Glutamatergic neuron (in vitro differentiated cells): Measurements from ENCODE around the gene TAF5. TPM values are rescaled to one million over a fixed set of nuclear protein-coding genes. Genes with fewer than 3 reads are reported as not detected.
A peak's percentile ranks its signal among the peaks of the same experiment; 100 is the strongest.

Experiments
- DNase-seq: peaks from one replicate; pipeline ENCODE4 v3.0.0; 2022
- H3K27ac Mint-ChIP-seq: one replicate; pipeline ENCODE4 v1.8.0; 2020; ENCODE audit warnings: mild to moderate bottlenecking, mixed read lengths, inconsistent platforms; ENCODE audit not compliant: unreplicated experiment
- H3K27me3 Mint-ChIP-seq: one replicate; pipeline ENCODE4 v1.8.0; 2020; ENCODE audit warnings: mild to moderate bottlenecking, moderate library complexity, mixed read lengths, inconsistent platforms; ENCODE audit not compliant: unreplicated experiment
- H3K36me3 Mint-ChIP-seq: one replicate; pipeline ENCODE4 v1.8.0; 2020; ENCODE audit warnings: mild to moderate bottlenecking, mixed read lengths, inconsistent platforms; ENCODE audit not compliant: unreplicated experiment
- H3K4me1 Mint-ChIP-seq: one replicate; pipeline ENCODE4 v1.8.0; 2020; ENCODE audit warnings: mild to moderate bottlenecking, low read depth, mixed read lengths, inconsistent platforms; ENCODE audit not compliant: unreplicated experiment
- H3K4me3 Mint-ChIP-seq: one replicate; pipeline ENCODE4 v1.8.0; 2020; ENCODE audit warnings: mild to moderate bottlenecking, mixed read lengths, inconsistent platforms; ENCODE audit not compliant: unreplicated experiment
- H3K9me3 Mint-ChIP-seq: one replicate; pipeline ENCODE4 v1.8.0; 2020; ENCODE audit warnings: mild to moderate bottlenecking, moderate library complexity, mixed read lengths, inconsistent platforms; ENCODE audit not compliant: unreplicated experiment
- CTCF ChIP-seq: fragments of 200-600 bp; sonication (generic); IDR thresholded peaks from one replicate; pipeline ENCODE4 v1.5.0; 2021; ENCODE audit not compliant: partially characterized antibody, unreplicated experiment
- total RNA-seq: library from RNA; stranded (reverse); fragmentation: NEBNext Ultra II Directional; extraction: Animal tissue kit (Norgen Biotek cat#: 25700); gene quantifications from one replicate; pipeline ENCODE4 v1.2.1, GENCODE V29; 2021; ENCODE audit not compliant: unreplicated experiment

Gene TAF5
- total RNA-seq, 1 donor from 2014 or later, result 6.9 TPM

GRCh38 chr10:103395754-103396066 lies 27.9 kb downstream of the TAF5 start:
- Mint-ChIP-seq H3K4me3 (peak overlapping the region; percentile 96), H3K4me1 (peaks cover 15% of the 10 kb centered on the region), H3K27me3 (peaks cover 5% of the 10 kb centered on the region), H3K27ac (peak overlapping the region; percentile 97), H3K9me3 (peaks cover 6% of the 10 kb centered on the region), H3K36me3 (no peaks in the 10 kb centered on the region)
- no peak for TF ChIP-seq CTCF
- DNase-seq, result no peak

- H3K9me3 Mint-ChIP-seq, result peaks cover 6% of the 10 kb centered on the region
- H3K4me1 Mint-ChIP-seq, result peaks cover 15% of the 10 kb centered on the region
- H3K36me3 Mint-ChIP-seq, result no peaks in the 10 kb centered on the region
- peaks cover 5% of the 10 kb centered on the region for H3K27me3 Mint-ChIP-seq
- peak; percentile 95 for DNase-seq
- peak within 1 kb of the TSS; percentile 97 for H3K27ac Mint-ChIP-seq
- peak within 1 kb of the TSS; percentile 96 for H3K4me3 Mint-ChIP-seq
- no peak for TF ChIP-seq CTCF
Observed at GRCh38 chr10:103396067-103396788, 28.5 kb downstream of the TAF5 start, which contains the start of the genes ATP5MK and PDCD11. Gene ATP5MK, minus strand, starts transcription at chr10:103396475. Its CDS starts 4,018 bp downstream, at chr10:103392457. Gene PDCD11, plus strand, starts transcription at chr10:103396626. Its CDS starts 1,801 bp downstream, at chr10:103398427.

GRCh38 chr10:103396789-103397087 lies 29.0 kb downstream of the TAF5 start:
- no peak for DNase-seq
- Mint-ChIP-seq H3K36me3 (no peaks in the 10 kb centered on the region), H3K9me3 (peaks cover 6% of the 10 kb centered on the region), H3K27ac (peak overlapping the region; percentile 97), H3K27me3 (peaks cover 5% of the 10 kb centered on the region), H3K4me3 (peak overlapping the region; percentile 96), H3K4me1 (peaks cover 15% of the 10 kb centered on the region)
- TF ChIP-seq CTCF, result no peak

- no peaks in the 10 kb centered on the region for H3K36me3 Mint-ChIP-seq
- peak overlapping the region; percentile 96 for H3K4me3 Mint-ChIP-seq
- H3K9me3 Mint-ChIP-seq, result peaks cover 6% of the 10 kb centered on the region
- TF ChIP-seq CTCF, result no peak
- peaks cover 5% of the 10 kb centered on the region for H3K27me3 Mint-ChIP-seq
- no peak for DNase-seq
- peaks cover 15% of the 10 kb centered on the region for H3K4me1 Mint-ChIP-seq
- H3K27ac Mint-ChIP-seq, result peak overlapping the region; percentile 97
Observed at GRCh38 chr10:103397191-103397825, 29.5 kb downstream of the TAF5 start.

- Mint-ChIP-seq H3K4me3 (no peak overlapping the region), H3K9me3 (peaks cover 2% of the 10 kb centered on the region), H3K27me3 (no peaks in the 10 kb centered on the region), H3K27ac (no peak overlapping the region), H3K36me3 (no peaks in the 10 kb centered on the region), H3K4me1 (no peaks in the 10 kb centered on the region)
- no peak for TF ChIP-seq CTCF
- DNase-seq, result no peak
Observed at GRCh38 chr10:103413564-103413963, 45.8 kb downstream of the TAF5 start.
